ENCODE data around the gene SUSD6. TPM values are rescaled to one million over a fixed set of nuclear protein-coding genes. Genes with fewer than 3 reads are reported as not detected.

The SUSD6 gene
- total and polyA plus RNA-seq, 4 donors = 6.8 to 10.8 (median 7.6) TPM

DNA sequence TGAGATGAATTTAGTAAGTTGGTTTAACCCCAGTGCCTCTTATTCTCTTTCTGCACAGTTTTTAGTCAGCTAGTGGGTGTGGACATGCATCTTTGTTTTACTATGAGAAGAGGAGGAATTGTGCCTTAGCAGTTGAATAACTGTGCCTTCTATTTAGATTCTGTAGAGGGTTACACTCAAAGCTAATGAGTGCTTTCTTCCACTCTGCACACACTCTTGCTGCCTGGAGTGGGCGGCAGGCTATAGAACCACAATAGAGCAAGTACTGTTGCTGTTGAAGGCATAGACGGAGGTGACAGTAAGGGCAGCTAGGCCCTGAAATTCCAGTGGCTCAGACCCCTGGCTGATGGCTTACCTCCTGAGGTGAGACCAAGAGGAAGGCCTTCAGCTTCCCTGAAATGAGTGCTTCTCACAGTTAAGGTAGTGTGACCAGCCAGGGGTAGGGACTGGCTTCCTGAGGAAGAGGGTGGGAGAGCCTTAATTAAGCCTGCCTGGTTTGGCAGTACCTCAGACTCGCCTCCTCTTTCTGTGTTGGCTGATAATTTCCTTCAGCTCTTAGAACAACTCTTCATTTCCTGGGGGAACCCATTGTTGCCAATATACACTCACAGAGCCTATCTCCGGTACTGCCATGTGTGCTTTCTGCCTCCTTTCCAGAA, 24.7 kb downstream of the SUSD6 start (continued):
- TF ChIP-seq, protein P1, sequence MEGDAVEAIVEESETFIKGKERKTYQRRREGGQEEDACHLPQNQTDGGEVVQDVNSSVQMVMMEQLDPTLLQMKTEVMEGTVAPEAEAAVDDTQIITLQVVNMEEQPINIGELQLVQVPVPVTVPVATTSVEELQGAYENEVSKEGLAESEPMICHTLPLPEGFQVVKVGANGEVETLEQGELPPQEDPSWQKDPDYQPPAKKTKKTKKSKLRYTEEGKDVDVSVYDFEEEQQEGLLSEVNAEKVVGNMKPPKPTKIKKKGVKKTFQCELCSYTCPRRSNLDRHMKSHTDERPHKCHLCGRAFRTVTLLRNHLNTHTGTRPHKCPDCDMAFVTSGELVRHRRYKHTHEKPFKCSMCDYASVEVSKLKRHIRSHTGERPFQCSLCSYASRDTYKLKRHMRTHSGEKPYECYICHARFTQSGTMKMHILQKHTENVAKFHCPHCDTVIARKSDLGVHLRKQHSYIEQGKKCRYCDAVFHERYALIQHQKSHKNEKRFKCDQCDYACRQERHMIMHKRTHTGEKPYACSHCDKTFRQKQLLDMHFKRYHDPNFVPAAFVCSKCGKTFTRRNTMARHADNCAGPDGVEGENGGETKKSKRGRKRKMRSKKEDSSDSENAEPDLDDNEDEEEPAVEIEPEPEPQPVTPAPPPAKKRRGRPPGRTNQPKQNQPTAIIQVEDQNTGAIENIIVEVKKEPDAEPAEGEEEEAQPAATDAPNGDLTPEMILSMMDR (IDR thresholded peaks at IDR 0.05; ENCODE audit: low read depth, low read length, missing input control) = no peak
- no peak for TF ChIP-seq SP1 (IDR thresholded peaks at IDR 0.05)

- Histone ChIP-seq H3K27me3 (ENCODE audit: control insufficient read depth in 4 of 4, insufficient read depth in 4 of 4, low read length in 3 of 4) (no peaks in the 10 kb centered on the region), H3K9me3 (ENCODE audit: control insufficient read depth in 4 of 4, low read length in 3 of 4) (no peaks in the 10 kb centered on the region), H3K9ac (ENCODE audit: low read depth in 1 of 2, low read length in 2 of 2) (no peak overlapping the region), H3K27ac (ENCODE audit: low read depth in 1 of 2, low read length in 2 of 2) (peak overlapping the region; percentile 72 to 78), H3K4me3 (ENCODE audit: low read depth in 1 of 3, low read length in 3 of 3) (no peak overlapping the region), H3K36me3 (ENCODE audit: control insufficient read depth in 4 of 4, insufficient read depth in 3 of 4, low read depth in 1 of 4, low read length in 3 of 4) (no peaks in the 10 kb centered on the region), H3K4me1 (ENCODE audit: control insufficient read depth in 4 of 4, insufficient read depth in 4 of 4, low read length in 3 of 4) (peaks cover 17 to 50% (median 38%) of the 10 kb centered on the region in 4 donors)
- TF ChIP-seq, protein P1 (IDR thresholded peaks at IDR 0.05; ENCODE audit: low read depth, low read length, missing input control) = no peak
- TF ChIP-seq HNF4G (IDR thresholded peaks at IDR 0.05) (no peak), HNF4A (conservative IDR thresholded peaks at IDR 0.05) (no peak)
- no peak for DNase-seq (ENCODE audit: low spot score)
- 86% methylated on average over 7 of the region's 7 CpGs for WGBS
These were observed 25.5 kb downstream of the SUSD6 start for GRCh38 chr14:69636718-69637480.

GRCh38 chr14:69637503-69638031, 26.2 kb downstream of the SUSD6 start:
- WGBS = 4% methylated on average over 3 of the region's 3 CpGs
- H3K9me3 ChIP-seq (ENCODE audit: control insufficient read depth in 4 of 4, low read length in 3 of 4) = no peaks in the 10 kb centered on the region
- peaks cover 16 to 49% (median 35%) of the 10 kb centered on the region in 4 donors for H3K4me1 ChIP-seq (ENCODE audit: control insufficient read depth in 4 of 4, insufficient read depth in 4 of 4, low read length in 3 of 4)
- peak; percentile 67 for DNase-seq (ENCODE audit: low spot score)
- no peaks in the 10 kb centered on the region for H3K36me3 ChIP-seq (ENCODE audit: control insufficient read depth in 4 of 4, insufficient read depth in 3 of 4, low read depth in 1 of 4, low read length in 3 of 4)
- no peak overlapping the region for H3K9ac ChIP-seq (ENCODE audit: low read depth in 1 of 2, low read length in 2 of 2)
- H3K27ac ChIP-seq (ENCODE audit: low read depth in 1 of 2, low read length in 2 of 2) = peak overlapping the region; percentile 72 to 78
- H3K27me3 ChIP-seq (ENCODE audit: control insufficient read depth in 4 of 4, insufficient read depth in 4 of 4, low read length in 3 of 4) = no peaks in the 10 kb centered on the region
- no peak overlapping the region for H3K4me3 ChIP-seq (ENCODE audit: low read depth in 1 of 3, low read length in 3 of 3)
- peak in 1 of 2 donors; percentile 41 for TF ChIP-seq EGR1 (IDR thresholded peaks at IDR 0.05; ENCODE audit: low read depth in 2 of 2)
- TF ChIP-seq RXRA (IDR thresholded peaks at IDR 0.05) = peak; percentile 98 to 99
- peak; percentile 54 for TF ChIP-seq FOXA1 (IDR thresholded peaks at IDR 0.05)
- TF ChIP-seq, protein P2, sequence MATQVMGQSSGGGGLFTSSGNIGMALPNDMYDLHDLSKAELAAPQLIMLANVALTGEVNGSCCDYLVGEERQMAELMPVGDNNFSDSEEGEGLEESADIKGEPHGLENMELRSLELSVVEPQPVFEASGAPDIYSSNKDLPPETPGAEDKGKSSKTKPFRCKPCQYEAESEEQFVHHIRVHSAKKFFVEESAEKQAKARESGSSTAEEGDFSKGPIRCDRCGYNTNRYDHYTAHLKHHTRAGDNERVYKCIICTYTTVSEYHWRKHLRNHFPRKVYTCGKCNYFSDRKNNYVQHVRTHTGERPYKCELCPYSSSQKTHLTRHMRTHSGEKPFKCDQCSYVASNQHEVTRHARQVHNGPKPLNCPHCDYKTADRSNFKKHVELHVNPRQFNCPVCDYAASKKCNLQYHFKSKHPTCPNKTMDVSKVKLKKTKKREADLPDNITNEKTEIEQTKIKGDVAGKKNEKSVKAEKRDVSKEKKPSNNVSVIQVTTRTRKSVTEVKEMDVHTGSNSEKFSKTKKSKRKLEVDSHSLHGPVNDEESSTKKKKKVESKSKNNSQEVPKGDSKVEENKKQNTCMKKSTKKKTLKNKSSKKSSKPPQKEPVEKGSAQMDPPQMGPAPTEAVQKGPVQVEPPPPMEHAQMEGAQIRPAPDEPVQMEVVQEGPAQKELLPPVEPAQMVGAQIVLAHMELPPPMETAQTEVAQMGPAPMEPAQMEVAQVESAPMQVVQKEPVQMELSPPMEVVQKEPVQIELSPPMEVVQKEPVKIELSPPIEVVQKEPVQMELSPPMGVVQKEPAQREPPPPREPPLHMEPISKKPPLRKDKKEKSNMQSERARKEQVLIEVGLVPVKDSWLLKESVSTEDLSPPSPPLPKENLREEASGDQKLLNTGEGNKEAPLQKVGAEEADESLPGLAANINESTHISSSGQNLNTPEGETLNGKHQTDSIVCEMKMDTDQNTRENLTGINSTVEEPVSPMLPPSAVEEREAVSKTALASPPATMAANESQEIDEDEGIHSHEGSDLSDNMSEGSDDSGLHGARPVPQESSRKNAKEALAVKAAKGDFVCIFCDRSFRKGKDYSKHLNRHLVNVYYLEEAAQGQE (IDR thresholded peaks at IDR 0.05) = peak; percentile 38
- peak; percentile 90 for TF ChIP-seq SP1 (IDR thresholded peaks at IDR 0.05)
- TF ChIP-seq TAF1 (conservative IDR thresholded peaks at IDR 0.05) = no peak
- peak; percentile 66 for TF ChIP-seq YY1 (IDR thresholded peaks at IDR 0.05)
- TF ChIP-seq, protein P3, sequence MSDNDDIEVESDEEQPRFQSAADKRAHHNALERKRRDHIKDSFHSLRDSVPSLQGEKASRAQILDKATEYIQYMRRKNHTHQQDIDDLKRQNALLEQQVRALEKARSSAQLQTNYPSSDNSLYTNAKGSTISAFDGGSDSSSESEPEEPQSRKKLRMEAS (IDR thresholded peaks at IDR 0.05) = peak; percentile 97
- TF ChIP-seq JUND (IDR thresholded peaks at IDR 0.05) = peak; percentile 32 to 91
- TF ChIP-seq HNF4A (conservative IDR thresholded peaks at IDR 0.05) = peak; percentile 93 to 98
- TF ChIP-seq, protein P4, sequence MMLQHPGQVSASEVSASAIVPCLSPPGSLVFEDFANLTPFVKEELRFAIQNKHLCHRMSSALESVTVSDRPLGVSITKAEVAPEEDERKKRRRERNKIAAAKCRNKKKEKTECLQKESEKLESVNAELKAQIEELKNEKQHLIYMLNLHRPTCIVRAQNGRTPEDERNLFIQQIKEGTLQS (IDR thresholded peaks at IDR 0.05) = peak; percentile 36
- peak; percentile 75 for TF ChIP-seq FOXA2 (IDR thresholded peaks at IDR 0.05)
- TF ChIP-seq, protein P1 (IDR thresholded peaks at IDR 0.05; ENCODE audit: low read depth, low read length, missing input control) = no peak

All from liver (tissue), 9 donors.